Lung (tissue), 12 donors: ENCODE measurements around the gene DTX3. TPM values are rescaled to one million over a fixed set of nuclear protein-coding genes. Genes with fewer than 3 reads are reported as not detected.

Experiments
- ATAC-seq: fragments of 200-7000 bp; cut with Tn5 transposase; one replicate; pipeline ENCODE4 v1.9.1; 2020; ENCODE audit warnings: moderate number of reproducible peaks; ENCODE audit not compliant: insufficient read depth, low FRiP score
- DNase-seq, 3 donors: peaks; one replicate each; pipeline ENCODE4 v3.0.0-alpha.2; 2013 to 2017
- H3K27ac ChIP-seq, 2 donors: one replicate each; pipeline ENCODE4 v1.5.1; 2013; ENCODE audit warnings: mild to moderate bottlenecking in 2 of 2, moderate library complexity in 2 of 2, control low read depth in 1 of 2, inconsistent platforms in 1 of 2, low read depth in 1 of 2, low read length in 1 of 2
- H3K27me3 ChIP-seq, 3 donors: one replicate each; pipeline ENCODE4 v1.5.1; 2013; ENCODE audit warnings: low read length in 2 of 3; ENCODE audit not compliant: control insufficient read depth in 3 of 3, insufficient read depth in 3 of 3
- H3K36me3 ChIP-seq, 4 donors: one replicate each; pipeline ENCODE4 v1.5.1; 2013; ENCODE audit warnings: low read length in 4 of 4, mild to moderate bottlenecking in 1 of 4, moderate library complexity in 1 of 4; ENCODE audit not compliant: control insufficient read depth in 4 of 4, insufficient read depth in 4 of 4
- H3K4me1 ChIP-seq, 5 donors: one replicate each; pipeline ENCODE4 v1.5.1; 2013; ENCODE audit warnings: low read length in 5 of 5, mild to moderate bottlenecking in 2 of 5, moderate library complexity in 1 of 5; ENCODE audit not compliant: control insufficient read depth in 5 of 5, insufficient read depth in 5 of 5
- H3K4me3 ChIP-seq: one replicate; pipeline ENCODE4 v1.5.1; 2013; ENCODE audit warnings: mild to moderate bottlenecking, control low read depth, moderate library complexity
- H3K9ac ChIP-seq, 2 donors: one replicate each; pipeline ENCODE4 v1.5.1; 2013; ENCODE audit warnings: low read length in 2 of 2, control low read depth in 1 of 2; ENCODE audit not compliant: insufficient read depth in 1 of 2
- H3K9me3 ChIP-seq, 4 donors: one replicate each; pipeline ENCODE4 v1.5.1; 2013; ENCODE audit warnings: low read length in 3 of 4, mild to moderate bottlenecking in 1 of 4, moderate library complexity in 1 of 4; ENCODE audit not compliant: control insufficient read depth in 4 of 4, insufficient read depth in 3 of 4
- CTCF ChIP-seq: IDR thresholded peaks from 2 replicates; pipeline ENCODE4 v1.5.1; 2012; ENCODE audit warnings: mild to moderate bottlenecking; ENCODE audit errors: control extremely low read depth, extremely low read depth
- WGBS, 2 donors: extraction: QIAGEN DNeasy Blood & Tissue Kit; methylation state at CpG; one replicate each; pipeline ENCODE4 v1.1.7; 2013; 5-methylcytosine and 5-hydroxymethylcytosine counted together
- polyA plus RNA-seq, 2 donors: library from polyadenylated mRNA; stranded (reverse); fragments of 200-250 nt; gene quantifications; one replicate each; pipeline ENCODE4 v1.2.1, GENCODE V29; 2013
- total RNA-seq, 2 donors: library from RNA; depleted of rRNA in 1 of 2; stranded (reverse); fragments of >200 nt in 1 of 2; gene quantifications; one replicate each; pipeline ENCODE4 v1.2.1, GENCODE V29; 2014 to 2021
- donor health status: control.
- donor health status: control.
- donor health status: Bipolar disorder and iron deficiency.
- donor health status: healthy.
- donor health status: DM: yes; HTN: yes; CAD: no.

The DTX3 gene
- total and polyA plus RNA-seq, 4 donors: 13.9 to 40.1 (median 24.9) TPM

GRCh38 chr12:57580466-57580795 is 24.2 kb upstream of the DTX3 start:
- WGBS, 2 donors: 92 to 94% methylated on average over 4 of the region's 4 CpGs
- TF ChIP-seq CTCF: no peak
- DNase-seq: no peak
- H3K4me1 ChIP-seq: no peaks in the 10 kb centered on the region
- no peaks in the 10 kb centered on the region for H3K9me3 ChIP-seq
- H3K36me3 ChIP-seq: no peaks in the 10 kb centered on the region
- H3K27ac ChIP-seq: no peak overlapping the region
- H3K4me3 ChIP-seq: no peak overlapping the region
- peaks cover 0 to 5% (median 4%) of the 10 kb centered on the region in 3 donors for H3K27me3 ChIP-seq
- H3K9ac ChIP-seq: no peak overlapping the region
- ATAC-seq: no peak

- no peaks in the 10 kb centered on the region for H3K36me3 ChIP-seq
- no peak overlapping the region for H3K27ac ChIP-seq
- ATAC-seq: no peak
- WGBS, 2 donors: 91 to 100% methylated on average over 1 of the region's 1 CpG
- TF ChIP-seq CTCF: no peak
- H3K4me3 ChIP-seq: no peak overlapping the region
- DNase-seq: no peak
- H3K4me1 ChIP-seq: no peaks in the 10 kb centered on the region
- peaks cover 0 to 5% (median 4%) of the 10 kb centered on the region in 3 donors for H3K27me3 ChIP-seq
- no peaks in the 10 kb centered on the region for H3K9me3 ChIP-seq
- H3K9ac ChIP-seq: no peak overlapping the region
Observed at GRCh38 chr12:57581802-57582201, 22.8 kb upstream of the DTX3 start.

- Histone ChIP-seq H3K4me1 (no peaks in the 10 kb centered on the region), H3K27me3 (peaks cover 0 to 7% (median 5%) of the 10 kb centered on the region in 3 donors), H3K9me3 (no peaks in the 10 kb centered on the region), H3K9ac (no peak overlapping the region), H3K36me3 (no peaks in the 10 kb centered on the region), H3K27ac (no peak overlapping the region), H3K4me3 (no peak overlapping the region)
- 90 to 91% methylated on average over 1 of the region's 1 CpG for WGBS, 2 donors
- TF ChIP-seq CTCF: no peak
- no peak for ATAC-seq
- DNase-seq: no peak
Observed at GRCh38 chr12:57582440-57582839, 22.2 kb upstream of the DTX3 start.
